Esophagus muscularis mucosa (tissue), 4 donors: Measurements from ENCODE around the gene CRHBP. TPM values are rescaled to one million over a fixed set of nuclear protein-coding genes. Genes with fewer than 3 reads are reported as not detected.

ENCODE experiments used
- DNase-seq: peaks from one replicate; pipeline ENCODE4 v3.0.0-alpha.2; 2017; ENCODE audit errors: extremely low spot score
- H3K27ac ChIP-seq, 4 donors: fragments of 200-600 bp; sonication (generic); replicated peaks in 1 of 4; 1 replicate in 3 of 4; 2 replicates in 1 of 4; pipeline ENCODE4 v1.5.1; 2016 to 2019; ENCODE audit warnings: mild to moderate bottlenecking in 1 of 4
- H3K27me3 ChIP-seq, 4 donors: fragments of 200-600 bp; sonication (generic); one replicate each; pipeline versions ENCODE4 v1.5.1 to v1.6.0; 2016 to 2019
- H3K36me3 ChIP-seq, 4 donors: fragments of 200-600 bp; sonication (generic); one replicate each; pipeline ENCODE4 v1.5.1; 2016 to 2019
- H3K4me1 ChIP-seq, 4 donors: fragments of 200-600 bp; sonication (generic); one replicate each; pipeline ENCODE4 v1.5.1; 2016 to 2019
- H3K4me3 ChIP-seq, 4 donors: fragments of 200-600 bp; sonication (generic); 1 replicate in 2 of 4; 2 replicates in 2 of 4; pipeline ENCODE4 v1.5.1; 2016 to 2019; ENCODE audit warnings: mild to moderate bottlenecking in 4 of 4, moderate library complexity in 1 of 4
- H3K9me3 ChIP-seq, 4 donors: fragments of 200-600 bp; sonication (generic); 1 replicate in 3 of 4; 2 replicates in 1 of 4; pipeline ENCODE4 v1.5.1; 2016 to 2019
- EP300 ChIP-seq: sonication (generic); formaldehyde crosslinking; IDR thresholded peaks from one replicate; pipeline ENCODE4 v1.6.1; 2017; ENCODE audit warnings: antibody characterized with exemption
- POLR2A ChIP-seq: fragments of 450-650 bp; IDR thresholded peaks from one replicate; pipeline ENCODE4 v1.6.1; 2017; ENCODE audit warnings: antibody characterized with exemption, moderate library complexity, mild to moderate bottlenecking, low read depth
- POLR2AphosphoS5 ChIP-seq, 2 donors: sonication (generic); formaldehyde crosslinking; IDR thresholded peaks; one replicate each; pipeline ENCODE4 v1.6.1; 2017; ENCODE audit warnings: antibody characterized with exemption in 2 of 2
- WGBS: methylation state at CpG from one replicate; pipeline ENCODE4 v1.1.5; 2018; 5-methylcytosine and 5-hydroxymethylcytosine counted together
- intact Hi-C: fragments of 100-400 bp; cut with DNase I; formaldehyde crosslinking; loops from one replicate; pipeline ENCODE4 v1.15.1; 2023
- small RNA-seq, 3 donors: library from RNA; depleted of rRNA; stranded (forward); fragments of <200 nt; gene quantifications; one replicate each; pipeline ENCODE3, GENCODE V24; 2016
- total RNA-seq, 4 donors: library from RNA; depleted of rRNA; stranded (reverse); fragments of >200 nt; gene quantifications; one replicate each; pipeline versions ENCODE4 v1.1.0 to v1.2.1, GENCODE V29; 2016
- TF ChIP-seq, protein P1 (sequence below), 3 experiments: fragments of 200-600 bp in 2 of 3; fragments of 450-650 bp in 1 of 3; sonication (generic) in 2 of 3; IDR thresholded peaks; one replicate each; pipeline ENCODE4 v1.5.1; 2017 to 2019; ENCODE audit warnings: antibody characterized with exemption in 3 of 3, mild to moderate bottlenecking in 2 of 3, moderate library complexity in 1 of 3

The CRHBP gene
- total RNA-seq, 4 donors from 2014 or later: 0.52 to 1.8 (median 0.84) TPM; not detected in 1

DNA sequence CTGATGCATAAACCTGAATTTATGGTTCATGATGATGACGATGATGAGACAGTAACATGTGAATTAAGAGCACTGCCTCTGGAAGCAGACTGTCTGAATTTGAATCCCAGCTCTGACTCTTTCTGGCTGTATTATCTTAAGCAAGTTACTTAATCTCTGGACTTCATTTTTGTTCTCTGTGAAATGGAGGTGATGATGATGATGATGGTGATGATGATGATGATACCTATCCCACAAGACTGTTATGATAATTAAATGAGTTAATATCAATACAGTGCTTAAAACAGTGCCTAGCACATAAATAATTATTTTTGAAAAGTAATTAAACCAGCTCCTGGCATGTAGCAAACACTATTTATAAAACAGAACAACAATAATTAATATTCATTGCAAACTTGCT is 64.1 kb downstream of the CRHBP start:
- no peak overlapping the region for H3K4me3 ChIP-seq
- no peak for TF ChIP-seq POLR2A
- TF ChIP-seq EP300: no peak
- TF ChIP-seq, protein P1, sequence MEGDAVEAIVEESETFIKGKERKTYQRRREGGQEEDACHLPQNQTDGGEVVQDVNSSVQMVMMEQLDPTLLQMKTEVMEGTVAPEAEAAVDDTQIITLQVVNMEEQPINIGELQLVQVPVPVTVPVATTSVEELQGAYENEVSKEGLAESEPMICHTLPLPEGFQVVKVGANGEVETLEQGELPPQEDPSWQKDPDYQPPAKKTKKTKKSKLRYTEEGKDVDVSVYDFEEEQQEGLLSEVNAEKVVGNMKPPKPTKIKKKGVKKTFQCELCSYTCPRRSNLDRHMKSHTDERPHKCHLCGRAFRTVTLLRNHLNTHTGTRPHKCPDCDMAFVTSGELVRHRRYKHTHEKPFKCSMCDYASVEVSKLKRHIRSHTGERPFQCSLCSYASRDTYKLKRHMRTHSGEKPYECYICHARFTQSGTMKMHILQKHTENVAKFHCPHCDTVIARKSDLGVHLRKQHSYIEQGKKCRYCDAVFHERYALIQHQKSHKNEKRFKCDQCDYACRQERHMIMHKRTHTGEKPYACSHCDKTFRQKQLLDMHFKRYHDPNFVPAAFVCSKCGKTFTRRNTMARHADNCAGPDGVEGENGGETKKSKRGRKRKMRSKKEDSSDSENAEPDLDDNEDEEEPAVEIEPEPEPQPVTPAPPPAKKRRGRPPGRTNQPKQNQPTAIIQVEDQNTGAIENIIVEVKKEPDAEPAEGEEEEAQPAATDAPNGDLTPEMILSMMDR (IDR thresholded peaks at IDR 0.05): no peak
- TF ChIP-seq POLR2AphosphoS5 (IDR thresholded peaks at IDR 0.05): no peak
- no peaks in the 10 kb centered on the region for H3K36me3 ChIP-seq
- no peak for DNase-seq
- intact Hi-C loops: loop anchor here (10.0 kb wide), 1 partner anchor 152 kb away; no protein-coding TSS in a partner anchor
- H3K27me3 ChIP-seq: peaks cover 0 to 9% (median 0%) of the 10 kb centered on the region in 4 donors
- H3K9me3 ChIP-seq: no peaks in the 10 kb centered on the region
- 90% methylated on average over 1 of the region's 1 CpG for WGBS
- H3K27ac ChIP-seq: no peak overlapping the region
- H3K4me1 ChIP-seq: no peaks in the 10 kb centered on the region

DNA sequence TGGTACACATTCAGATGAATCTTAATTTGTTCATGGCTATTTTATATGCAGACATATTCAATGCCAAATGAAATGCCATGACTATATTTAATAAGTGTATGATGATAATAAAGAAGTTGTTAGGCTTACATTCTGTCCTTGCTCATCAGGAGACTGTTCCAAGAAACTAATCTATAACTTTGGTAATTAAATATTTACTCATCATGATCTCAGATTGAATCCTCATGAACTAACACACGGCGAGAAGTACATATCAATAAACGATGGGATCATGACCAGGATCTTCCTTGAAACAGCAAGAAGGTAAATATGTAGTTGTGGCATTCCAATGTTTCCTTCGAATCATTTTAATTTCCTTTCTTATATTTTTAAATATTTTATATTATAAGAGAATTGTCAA is 64.8 kb downstream of the CRHBP start:
- DNase-seq: no peak
- Histone ChIP-seq H3K9me3 (no peaks in the 10 kb centered on the region), H3K27ac (no peak overlapping the region), H3K27me3 (peaks cover 0 to 9% (median 0%) of the 10 kb centered on the region in 4 donors), H3K36me3 (no peaks in the 10 kb centered on the region), H3K4me1 (no peaks in the 10 kb centered on the region), H3K4me3 (no peak overlapping the region)
- WGBS: 78% methylated on average over 4 of the region's 4 CpGs
- intact Hi-C loops: loop anchor here (10.0 kb wide), 1 partner anchor 153 kb away; no protein-coding TSS in a partner anchor
- TF ChIP-seq POLR2A (no peak), EP300 (no peak), POLR2AphosphoS5 (IDR thresholded peaks at IDR 0.05) (no peak)
- TF ChIP-seq, protein P1 (IDR thresholded peaks at IDR 0.05): no peak

Small RNAs within 50 kb of the gene (small RNA-seq; reads per million reads assigned to genes)
- gene RNU6ATAC36P: 0 reads per million in 3 donors

Other genes with a start within 250 kb of the CRHBP start
- 10 to 100 TPM; 12.1 to 14.1 (median 13.9) TPM for gene F2R, start 236.9 kb upstream of the CRHBP start, total RNA-seq
- 1 to 10 TPM in 2 of 4 donors, under 1 TPM in 2; 0.26 to 1.3 (median 0.85) TPM for gene F2RL1, start 134.0 kb upstream of the CRHBP start, total RNA-seq
- not detected for gene S100Z, start 103.0 kb upstream of the CRHBP start, total RNA-seq
- gene AGGF1, start 77.4 kb downstream of the CRHBP start, total RNA-seq: 10 to 100 TPM; 16.4 to 25.0 (median 22.7) TPM
- 10 to 100 TPM in 2 of 4 donors, 1 to 10 TPM in 2; 5.4 to 15.0 (median 8.9) TPM for gene ZBED3, start 134.2 kb downstream of the CRHBP start, total RNA-seq